Astrocyte (in vitro differentiated cells and primary cell): Measurements from ENCODE around the gene PBX1.

ENCODE experiments used
- EZH2 ChIP-seq: IDR thresholded peaks from 2 replicates; pipeline ENCODE4 v1.6.1; 2012; ENCODE audit warnings: mild to moderate bottlenecking, low read length, inconsistent platforms; ENCODE audit not compliant: insufficient read depth
- TF ChIP-seq, protein P1 (sequence below): IDR thresholded peaks from 2 replicates; pipeline ENCODE4 v1.5.1; 2011; ENCODE audit warnings: low read depth, mild to moderate bottlenecking, inconsistent platforms, low read length, moderate library complexity; ENCODE audit not compliant: insufficient read depth

DNA sequence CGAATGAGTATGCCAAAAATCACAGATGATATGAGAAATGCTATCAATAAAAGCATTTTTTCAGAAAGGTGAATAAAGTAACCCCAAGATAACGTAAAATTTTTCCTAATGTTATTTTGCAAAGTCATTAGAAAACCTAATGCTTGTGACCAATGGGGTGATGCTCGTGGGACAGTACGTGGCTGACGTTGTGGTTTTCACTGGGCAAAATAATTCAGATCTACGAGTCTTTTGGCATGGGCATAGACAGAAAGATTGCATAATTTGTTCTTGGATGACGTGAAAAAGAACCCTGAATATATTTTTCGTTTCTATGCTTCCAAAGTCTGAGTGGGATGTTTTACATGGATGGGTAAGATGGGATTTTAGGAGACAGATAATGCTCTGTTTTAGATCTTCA is 71.0 kb downstream of the PBX1 start:
- TF ChIP-seq, protein P1, sequence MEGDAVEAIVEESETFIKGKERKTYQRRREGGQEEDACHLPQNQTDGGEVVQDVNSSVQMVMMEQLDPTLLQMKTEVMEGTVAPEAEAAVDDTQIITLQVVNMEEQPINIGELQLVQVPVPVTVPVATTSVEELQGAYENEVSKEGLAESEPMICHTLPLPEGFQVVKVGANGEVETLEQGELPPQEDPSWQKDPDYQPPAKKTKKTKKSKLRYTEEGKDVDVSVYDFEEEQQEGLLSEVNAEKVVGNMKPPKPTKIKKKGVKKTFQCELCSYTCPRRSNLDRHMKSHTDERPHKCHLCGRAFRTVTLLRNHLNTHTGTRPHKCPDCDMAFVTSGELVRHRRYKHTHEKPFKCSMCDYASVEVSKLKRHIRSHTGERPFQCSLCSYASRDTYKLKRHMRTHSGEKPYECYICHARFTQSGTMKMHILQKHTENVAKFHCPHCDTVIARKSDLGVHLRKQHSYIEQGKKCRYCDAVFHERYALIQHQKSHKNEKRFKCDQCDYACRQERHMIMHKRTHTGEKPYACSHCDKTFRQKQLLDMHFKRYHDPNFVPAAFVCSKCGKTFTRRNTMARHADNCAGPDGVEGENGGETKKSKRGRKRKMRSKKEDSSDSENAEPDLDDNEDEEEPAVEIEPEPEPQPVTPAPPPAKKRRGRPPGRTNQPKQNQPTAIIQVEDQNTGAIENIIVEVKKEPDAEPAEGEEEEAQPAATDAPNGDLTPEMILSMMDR: no peak
- no peak for TF ChIP-seq EZH2
